Spleen (tissue), 7 donors: ENCODE results near the gene AKAP13.

ENCODE experiments used
- POLR2A ChIP-seq, 3 donors: fragments of 450-650 bp; IDR thresholded peaks; one replicate each; pipeline ENCODE4 v1.5.1; 2017; ENCODE audit warnings: antibody characterized with exemption in 3 of 3, mild to moderate bottlenecking in 1 of 3
- TF ChIP-seq, protein P1 (sequence below), 11 experiments: fragments of 200-600 bp in 7 of 11; fragments of 450-650 bp in 4 of 11; sonication (generic) in 4 of 11; IDR thresholded peaks in 8 of 11; conservative IDR thresholded peaks in 3 of 11; 1 replicate in 7 of 11; 2 replicates in 4 of 11; pipeline versions ENCODE4 v1.4.0 to v1.8.0; 2016 to 2021; ENCODE audit warnings: antibody characterized with exemption in 11 of 11, inconsistent platforms in 4 of 11, mild to moderate bottlenecking in 1 of 11
- donor health status: DM: no; HTN: no; CAD: no; lungs with moderate emphysema.
- donor health status: DM: no; HTN: no; CAD: no.
- donor health status: DM: no; HTN: no; CAD: no.

- TF ChIP-seq, protein P1, sequence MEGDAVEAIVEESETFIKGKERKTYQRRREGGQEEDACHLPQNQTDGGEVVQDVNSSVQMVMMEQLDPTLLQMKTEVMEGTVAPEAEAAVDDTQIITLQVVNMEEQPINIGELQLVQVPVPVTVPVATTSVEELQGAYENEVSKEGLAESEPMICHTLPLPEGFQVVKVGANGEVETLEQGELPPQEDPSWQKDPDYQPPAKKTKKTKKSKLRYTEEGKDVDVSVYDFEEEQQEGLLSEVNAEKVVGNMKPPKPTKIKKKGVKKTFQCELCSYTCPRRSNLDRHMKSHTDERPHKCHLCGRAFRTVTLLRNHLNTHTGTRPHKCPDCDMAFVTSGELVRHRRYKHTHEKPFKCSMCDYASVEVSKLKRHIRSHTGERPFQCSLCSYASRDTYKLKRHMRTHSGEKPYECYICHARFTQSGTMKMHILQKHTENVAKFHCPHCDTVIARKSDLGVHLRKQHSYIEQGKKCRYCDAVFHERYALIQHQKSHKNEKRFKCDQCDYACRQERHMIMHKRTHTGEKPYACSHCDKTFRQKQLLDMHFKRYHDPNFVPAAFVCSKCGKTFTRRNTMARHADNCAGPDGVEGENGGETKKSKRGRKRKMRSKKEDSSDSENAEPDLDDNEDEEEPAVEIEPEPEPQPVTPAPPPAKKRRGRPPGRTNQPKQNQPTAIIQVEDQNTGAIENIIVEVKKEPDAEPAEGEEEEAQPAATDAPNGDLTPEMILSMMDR (IDR thresholded peaks at IDR 0.05 in 8 of 11, conservative IDR thresholded peaks at IDR 0.05 in 3 of 11), result no peak
- no peak for TF ChIP-seq POLR2A (IDR thresholded peaks at IDR 0.05)
Observed at GRCh38 chr15:85454403-85454802, 74.0 kb downstream of the AKAP13 start.
